Cerebellar cortex (tissue), 1 donor: Measurements from ENCODE around the gene TMEM41A.
"Not testable (repeated sequence)": the region's sequence is repeated elsewhere in the genome, so short reads cannot be mapped to it uniquely, and the experiment has no call there.

Experiments used
- DNase-seq: peaks from one replicate; pipeline ENCODE4 v3.0.0-alpha.2; 2015; ENCODE audit warnings: low spot score

TMEM41A gene

DNA sequence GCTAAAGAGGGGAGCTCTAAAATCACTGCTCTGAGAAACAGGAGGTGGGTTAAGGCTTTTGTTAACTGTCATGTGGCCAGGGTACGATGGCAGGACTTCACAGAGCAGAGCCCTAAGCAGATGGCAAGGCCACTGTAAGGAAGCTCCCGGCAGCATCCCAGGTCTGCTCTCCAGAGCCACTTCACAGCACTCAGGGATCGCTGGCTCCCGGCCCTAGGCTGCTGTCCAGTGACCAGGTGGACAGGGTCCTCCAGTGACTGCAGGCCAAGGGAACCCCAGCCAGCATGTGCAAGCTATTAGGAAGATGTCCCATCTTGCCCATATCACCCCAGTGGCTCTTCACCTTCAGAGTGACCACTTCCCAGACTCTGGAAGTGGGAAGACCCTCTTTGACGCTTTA lies 10.4 kb downstream of the TMEM41A start:
- DNase-seq: peak; percentile 87

DNA sequence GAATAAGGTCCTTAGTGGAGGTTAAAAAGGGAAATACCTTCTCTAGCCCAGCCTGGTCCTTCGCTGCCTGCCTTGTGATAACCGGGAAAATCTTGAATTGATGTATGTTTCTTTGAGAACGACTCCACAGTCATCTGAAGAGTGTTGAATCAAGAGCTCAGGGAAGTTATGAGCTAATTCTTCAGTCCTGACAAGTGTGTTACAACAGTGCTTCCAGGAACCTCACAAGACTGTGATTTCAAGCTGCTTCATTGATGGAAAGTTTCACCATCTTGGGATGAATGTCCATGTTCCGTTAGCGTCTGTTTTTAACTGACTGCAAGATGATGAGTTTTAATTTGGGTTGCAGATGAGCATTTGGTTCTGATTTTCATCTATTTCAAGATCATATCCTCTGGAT lies 12.4 kb downstream of the TMEM41A start:
- no peak for DNase-seq

DNA sequence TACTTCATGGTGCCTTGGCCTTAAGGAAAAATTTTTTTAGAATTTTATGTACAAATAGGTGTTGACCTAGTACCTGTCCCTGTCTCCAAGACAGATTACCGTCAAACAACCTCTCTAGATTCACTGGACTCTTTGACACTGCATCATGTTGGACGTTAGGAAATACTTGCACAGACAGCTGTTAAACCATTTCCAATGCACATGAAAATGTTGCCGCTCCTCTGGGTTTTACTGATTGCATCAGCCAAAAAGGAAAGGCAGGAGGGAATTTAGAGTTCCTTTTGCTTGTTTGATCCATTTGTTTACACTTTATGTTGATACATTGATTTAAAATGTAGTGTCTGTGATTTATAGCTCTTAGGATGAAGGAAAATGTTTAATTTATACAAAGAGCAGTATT lies 14.5 kb downstream of the TMEM41A start:
- no peak for DNase-seq

DNA sequence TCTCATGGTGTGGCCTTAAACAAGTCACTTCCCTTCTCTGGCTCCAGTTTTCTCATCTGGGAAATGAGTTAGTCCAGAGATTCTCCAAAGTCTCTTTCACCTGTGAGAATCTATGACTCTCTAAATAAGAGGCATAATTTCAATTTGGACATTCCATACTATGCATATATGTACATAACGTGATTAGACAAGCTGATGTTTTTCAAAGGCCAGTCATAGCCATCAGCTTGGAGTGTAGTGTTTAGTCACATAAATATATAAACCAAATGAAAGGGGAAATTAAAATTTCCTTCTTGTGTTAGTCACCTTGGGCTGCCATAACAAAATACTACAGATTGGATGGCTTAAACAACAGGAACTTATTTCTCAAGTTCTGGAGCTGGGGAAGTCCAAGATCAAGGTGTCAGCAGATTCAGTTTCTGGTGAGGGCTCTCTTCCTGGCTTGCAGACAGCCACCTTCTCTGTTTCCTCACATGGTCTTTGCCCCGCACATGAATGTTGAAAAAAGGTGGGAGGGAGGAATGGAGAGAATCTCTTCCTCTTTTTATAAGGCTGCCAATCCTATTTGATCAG lies 19.4 kb downstream of the TMEM41A start:
- DNase-seq: no peak

DNA sequence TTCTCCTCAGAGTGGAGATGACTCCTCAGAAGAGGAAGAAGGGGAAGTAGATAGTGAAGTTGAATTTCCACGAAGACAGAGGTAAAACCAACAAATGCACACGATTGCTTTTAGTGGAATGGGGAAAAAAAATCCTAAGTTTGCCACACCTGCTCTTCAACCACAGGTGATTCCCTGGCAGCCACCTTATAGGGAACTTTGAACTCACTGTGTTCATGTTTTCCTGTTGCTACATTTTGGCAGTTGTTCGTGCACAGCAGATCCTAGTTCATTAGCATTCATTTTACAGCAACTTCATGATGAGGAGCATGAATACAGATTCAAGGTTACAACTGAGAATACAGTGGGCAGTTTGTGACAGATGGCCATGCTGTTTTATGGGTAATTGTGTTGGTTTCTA lies 21.5 kb downstream of the TMEM41A start:
- DNase-seq: no peak

DNA sequence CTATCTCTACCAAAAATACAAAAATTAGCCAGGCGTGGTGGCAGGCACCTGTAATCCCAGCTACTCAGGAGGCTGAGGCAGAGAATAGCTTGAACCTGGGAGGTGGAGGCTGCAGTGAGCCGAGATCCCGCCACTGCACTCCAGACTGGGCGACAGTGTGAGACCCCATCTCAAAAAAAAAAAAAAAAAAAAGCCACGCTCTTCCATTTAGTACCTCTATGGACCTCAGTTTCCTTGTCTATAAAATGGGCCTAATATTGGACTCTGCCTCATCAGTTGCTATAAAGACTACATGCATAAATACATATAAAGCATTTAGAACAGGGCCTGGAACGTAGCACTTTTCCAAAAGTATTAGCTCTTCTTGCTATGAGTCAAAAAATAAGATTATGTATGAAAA lies 23.9 kb downstream of the TMEM41A start:
- not testable (repeated sequence) for DNase-seq

DNA sequence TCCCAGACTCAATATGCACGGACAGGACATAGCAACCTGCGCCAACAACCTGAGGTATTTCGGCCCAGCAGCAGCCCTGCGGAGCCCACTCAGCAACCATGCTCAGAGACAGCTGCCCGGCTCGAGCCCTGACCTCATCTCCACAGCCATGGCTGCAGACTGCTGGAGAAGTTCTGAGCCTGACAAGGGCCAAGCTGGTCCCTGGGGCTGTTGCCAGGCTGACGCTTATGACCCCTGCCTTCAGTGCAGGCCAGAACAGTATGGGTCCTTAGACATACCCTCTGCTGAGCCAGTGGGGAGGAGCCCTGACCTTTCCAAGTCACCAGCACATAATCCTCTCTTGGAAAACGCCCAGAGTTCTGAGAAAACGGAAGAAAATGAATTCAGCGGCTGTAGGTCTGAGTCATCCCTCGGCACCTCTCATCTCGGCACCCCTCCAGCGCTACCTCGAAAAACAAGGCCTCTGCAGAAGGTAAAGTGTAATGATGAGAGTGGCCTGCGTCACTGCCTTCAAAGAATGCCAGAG lies 25.5 kb downstream of the TMEM41A start:
- DNase-seq: peak; percentile 34

DNA sequence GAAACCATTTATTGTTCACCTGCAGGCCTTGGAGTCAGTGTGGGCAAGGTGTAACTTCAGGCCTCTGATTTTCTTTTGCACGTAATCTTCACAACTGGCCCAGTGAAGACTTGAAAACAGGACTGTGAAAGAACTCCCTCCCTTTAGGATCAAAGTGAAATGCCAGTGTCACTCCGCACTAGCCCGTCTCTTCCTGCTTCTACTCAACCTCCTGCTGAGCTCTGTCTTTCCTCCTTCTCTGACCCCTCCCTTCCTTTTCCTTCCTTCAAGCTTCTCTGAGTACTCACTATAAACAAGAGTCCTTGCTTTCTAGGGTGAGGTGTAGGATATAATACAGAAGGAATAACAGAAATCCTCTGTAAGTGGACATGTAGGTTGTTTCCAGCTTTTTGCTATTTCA lies 28.5 kb downstream of the TMEM41A start:
- DNase-seq: no peak

DNA sequence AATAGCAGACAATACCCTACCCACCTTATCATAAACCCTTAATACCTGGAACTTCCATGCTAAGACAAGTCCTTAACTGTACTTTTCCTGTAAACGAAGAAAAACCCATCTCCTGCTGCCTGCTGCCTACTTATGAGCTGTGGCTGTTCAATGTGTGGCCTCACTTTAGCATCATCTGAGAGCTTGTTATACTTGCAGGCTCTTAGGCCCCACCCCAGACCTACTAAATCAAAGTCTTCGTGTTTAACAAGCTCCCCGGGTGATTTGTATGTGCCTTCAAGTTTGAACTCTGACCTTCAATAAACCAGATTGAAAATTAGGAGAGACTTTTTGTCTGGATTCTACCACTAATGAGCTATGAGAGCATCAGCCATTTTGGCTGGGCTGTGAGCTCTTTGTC lies 29.3 kb downstream of the TMEM41A start:
- no peak for DNase-seq

DNA sequence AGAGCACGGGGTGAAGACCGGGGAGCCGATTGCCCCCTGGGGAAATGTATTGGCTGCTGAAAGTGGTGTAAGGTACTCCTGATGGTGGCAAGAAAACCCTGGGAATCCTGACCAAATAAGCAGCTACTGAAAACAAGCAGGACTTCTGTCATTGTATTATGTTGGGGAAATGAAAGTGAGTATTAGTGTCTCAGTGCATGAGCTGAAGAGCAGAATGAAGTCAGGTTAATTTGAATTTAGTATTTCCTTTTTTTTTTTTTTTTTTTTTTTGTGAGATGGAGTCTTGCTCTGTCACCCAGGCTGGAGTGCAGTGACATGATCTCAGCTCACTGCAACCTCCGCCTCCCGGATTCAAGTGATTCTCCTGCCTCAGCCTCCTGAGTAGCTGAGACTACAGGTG lies 32.7 kb downstream of the TMEM41A start:
- DNase-seq: not testable (repeated sequence)

DNA sequence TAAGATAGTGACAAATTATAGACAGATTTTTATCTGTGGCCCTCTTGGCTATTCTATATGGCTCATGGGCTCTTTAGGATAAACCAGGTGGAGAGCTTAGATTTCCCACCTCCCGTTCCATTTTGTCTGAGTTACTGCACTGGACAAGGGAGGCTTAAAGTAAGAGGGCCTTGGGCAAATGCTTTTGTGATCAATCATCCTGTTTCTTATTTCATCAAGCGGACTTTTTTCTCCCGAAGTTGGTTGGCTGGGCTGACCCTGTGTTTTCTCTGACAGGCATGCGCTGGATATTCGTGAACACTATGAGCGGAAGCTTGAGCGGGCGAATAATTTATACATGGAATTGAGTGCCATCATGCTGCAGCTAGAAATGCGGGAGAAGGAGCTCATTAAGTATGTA lies 33.4 kb downstream of the TMEM41A start:
- no peak for DNase-seq

DNA sequence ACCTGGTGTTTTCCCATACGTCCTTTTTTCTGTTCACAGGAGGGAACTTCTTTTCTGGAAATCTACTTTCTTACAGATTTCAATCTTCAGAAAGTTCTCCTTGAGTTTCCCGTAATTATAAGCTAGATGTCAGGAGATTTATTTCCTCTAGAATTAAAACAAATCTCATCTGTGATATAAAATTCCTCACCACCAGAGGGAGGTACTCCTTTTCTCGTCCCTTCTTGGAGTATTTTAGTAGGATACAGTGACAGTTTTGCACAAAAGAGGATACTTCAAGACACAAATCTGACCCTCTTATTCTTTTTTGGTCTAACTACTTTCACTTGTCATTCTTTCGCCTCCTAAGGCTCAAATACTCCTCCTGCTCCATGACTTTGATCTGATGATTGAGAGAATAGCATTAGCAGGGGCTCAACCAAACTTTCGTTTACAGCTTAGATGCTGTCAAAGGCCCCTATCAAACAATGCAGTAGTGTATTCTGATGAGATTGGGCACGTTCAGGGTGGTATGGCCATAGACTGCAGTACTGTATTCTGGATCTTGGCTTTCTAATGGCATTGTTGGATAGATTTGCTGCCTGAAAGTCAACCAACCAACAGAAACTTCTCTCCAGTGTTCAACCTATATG lies 38.0 kb downstream of the TMEM41A start:
- no peak for DNase-seq

DNA sequence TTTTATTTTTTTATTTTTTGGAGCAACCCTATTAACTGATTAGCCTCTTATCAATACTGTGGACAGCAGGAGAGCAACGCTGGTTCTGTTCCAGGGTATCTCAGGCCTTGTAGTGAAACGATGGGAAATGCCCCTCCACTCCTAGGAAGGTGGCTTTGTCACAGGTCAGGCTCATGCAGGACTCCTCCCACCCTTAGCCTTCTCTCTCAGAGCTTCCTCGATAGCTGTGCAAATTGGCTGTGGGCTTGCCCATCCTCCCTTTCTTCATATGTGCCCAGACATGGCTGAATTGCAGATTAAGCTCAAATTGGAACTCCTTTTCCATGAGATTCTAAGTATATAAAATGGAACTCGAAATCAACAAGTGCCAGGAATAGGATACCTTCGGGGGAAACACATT lies 38.5 kb downstream of the TMEM41A start:
- DNase-seq: no peak

DNA sequence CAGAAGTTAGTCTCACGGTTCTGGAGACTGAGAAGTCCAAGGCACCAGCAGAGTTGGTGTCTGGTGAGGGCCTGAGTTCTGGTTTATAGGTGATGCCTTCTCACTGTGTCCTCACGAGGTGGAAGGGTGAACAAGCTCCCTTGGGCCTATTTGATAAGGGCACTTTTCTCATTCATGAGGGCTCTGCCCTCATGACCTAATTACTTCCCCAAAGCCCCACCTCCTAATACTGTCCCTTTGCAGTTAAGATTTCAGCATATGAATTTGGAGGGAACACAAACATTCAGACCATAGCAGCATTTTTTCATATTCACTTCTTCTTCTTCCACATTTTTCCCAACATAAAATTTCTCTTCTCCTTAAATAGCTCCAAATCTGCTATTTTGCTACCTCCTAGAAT lies 41.5 kb downstream of the TMEM41A start:
- DNase-seq: no peak

DNA sequence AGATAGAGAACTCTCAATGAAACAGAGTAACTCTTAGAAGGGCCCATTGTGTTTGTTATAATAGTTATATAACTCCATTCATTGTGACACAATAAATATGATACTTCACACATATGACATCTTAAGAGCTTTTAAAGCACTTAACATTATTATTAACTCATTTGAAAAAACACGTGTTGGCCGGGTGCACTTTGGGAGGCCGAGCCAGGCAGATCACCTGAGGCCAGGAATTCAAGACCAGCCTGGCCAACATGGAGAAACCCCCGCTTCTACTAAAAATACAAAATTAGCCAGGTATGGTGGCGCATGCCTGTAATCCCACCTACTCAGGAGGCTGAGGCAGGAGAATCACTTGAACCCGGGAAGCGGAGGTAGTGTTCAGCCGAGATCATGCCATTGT lies 47.4 kb downstream of the TMEM41A start:
- not testable (repeated sequence) for DNase-seq

DNA sequence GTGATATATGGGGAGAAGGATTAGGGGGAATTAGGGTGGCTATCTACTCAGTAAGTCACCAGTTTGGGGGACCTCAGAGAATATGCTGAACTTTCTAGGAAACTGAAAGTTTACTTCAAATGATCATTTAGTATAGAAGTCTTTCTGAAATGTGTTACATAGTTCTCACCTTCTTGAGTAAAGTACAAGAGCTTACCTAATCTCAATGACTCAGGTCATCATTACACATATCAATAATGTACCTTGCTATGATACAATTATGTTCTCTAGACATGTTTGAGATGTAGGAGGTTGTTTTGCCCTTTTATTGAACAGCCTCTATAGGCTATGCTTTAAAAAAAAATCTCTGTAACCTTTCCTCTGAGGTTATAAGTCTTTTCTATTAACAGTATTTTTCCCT lies 50.7 kb downstream of the TMEM41A start:
- DNase-seq: no peak

DNA sequence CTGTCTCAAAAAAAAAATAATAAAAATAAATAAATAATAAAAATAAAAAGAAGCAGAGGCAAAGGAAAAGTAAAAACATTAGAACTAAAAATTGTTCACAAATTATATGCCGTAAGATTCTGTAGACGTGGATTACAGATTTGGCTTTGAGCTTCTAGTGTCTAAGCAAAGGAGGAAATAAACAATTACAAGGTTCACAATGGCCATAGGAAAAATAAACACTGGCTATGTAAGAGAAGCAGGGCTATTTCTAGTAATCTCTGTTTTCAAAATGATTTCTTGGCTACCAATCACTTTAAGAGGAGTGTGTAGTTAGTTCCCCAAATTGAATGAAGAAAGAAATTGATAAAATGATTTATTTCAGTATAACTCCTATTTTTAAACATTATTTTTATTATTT lies 54.5 kb downstream of the TMEM41A start:
- DNase-seq: no peak

DNA sequence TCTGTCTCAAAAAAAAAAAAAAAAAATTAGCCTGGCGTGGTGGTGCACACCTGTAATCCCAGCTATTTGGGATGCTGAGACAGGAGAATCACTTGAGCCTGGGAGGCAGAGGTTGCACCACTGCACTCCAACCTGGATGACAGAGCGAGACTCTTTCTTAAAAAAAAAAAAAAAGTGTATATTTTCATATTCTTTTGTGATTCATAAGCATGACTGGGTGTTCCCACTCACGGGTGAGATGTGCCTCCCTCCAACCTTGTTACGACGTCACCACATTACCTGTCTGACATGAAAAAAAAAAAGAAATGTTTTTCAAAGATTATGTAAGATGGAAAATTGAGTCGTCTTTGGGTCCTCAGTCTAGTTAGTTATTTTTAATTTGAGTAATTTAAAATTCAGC lies 56.8 kb downstream of the TMEM41A start:
- no peak for DNase-seq

DNA sequence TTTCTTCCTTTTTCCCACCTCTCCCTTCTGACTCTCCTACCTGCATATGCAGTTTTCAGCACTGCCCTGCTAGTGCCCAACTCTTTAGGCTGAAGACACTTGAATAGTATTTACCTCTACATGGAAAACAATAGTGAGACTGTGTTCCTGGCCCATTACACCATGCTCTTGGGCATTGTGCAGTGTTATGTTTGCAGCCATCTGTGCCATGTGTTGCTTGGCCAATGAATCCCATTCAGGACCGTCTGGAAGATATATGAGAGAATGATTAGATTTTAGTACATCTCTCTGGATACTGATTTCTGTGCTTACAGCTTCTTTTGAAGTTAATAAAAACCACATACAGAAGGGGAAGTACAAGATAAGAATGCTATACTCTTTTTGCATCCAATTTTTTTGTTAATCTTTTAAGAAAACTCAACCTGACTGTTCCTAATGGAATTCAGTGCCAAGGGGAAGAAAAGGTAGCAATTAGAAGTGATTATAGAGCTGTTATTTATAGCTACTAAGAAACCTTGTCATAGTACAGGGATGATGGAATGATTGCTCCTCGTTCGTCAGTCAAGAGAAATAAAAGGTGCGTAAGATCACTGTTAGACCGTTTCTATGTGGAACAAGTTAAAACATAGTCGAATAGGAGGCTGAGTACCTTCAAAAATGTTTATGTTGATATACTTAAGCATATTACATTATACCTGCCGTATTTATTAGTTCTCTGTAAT lies 58.9 kb downstream of the TMEM41A start:
- DNase-seq: peak; percentile 51
